Breast epithelium (tissue), 3 donors: ENCODE data around the gene CD28.

Experiments
- CTCF ChIP-seq, 3 donors: fragments of 450-650 bp; IDR thresholded peaks; one replicate each; pipeline ENCODE4 v1.5.1; 2016 to 2017; ENCODE audit warnings: antibody characterized with exemption in 3 of 3, mild to moderate bottlenecking in 3 of 3, moderate library complexity in 3 of 3
- POLR2A ChIP-seq: fragments of 450-650 bp; IDR thresholded peaks from one replicate; pipeline ENCODE4 v1.6.1; 2016; ENCODE audit warnings: antibody characterized with exemption, mild to moderate bottlenecking, moderate library complexity

- TF ChIP-seq CTCF (IDR thresholded peaks at IDR 0.05) (no peak), POLR2A (no peak)
These were observed 44.0 kb upstream of the CD28 start for GRCh38 chr2:203662487-203662886.
